Measurements from ENCODE around the gene APOL6. TPM values are rescaled to one million over a fixed set of nuclear protein-coding genes. Genes with fewer than 3 reads are reported as not detected.

Gene APOL6
- total and polyA plus RNA-seq, 2 of the 13 experiments (the other 11 are each of a cell fraction or from before 2014, with no cell fraction given): 5.2 to 7.5 TPM

DNA sequence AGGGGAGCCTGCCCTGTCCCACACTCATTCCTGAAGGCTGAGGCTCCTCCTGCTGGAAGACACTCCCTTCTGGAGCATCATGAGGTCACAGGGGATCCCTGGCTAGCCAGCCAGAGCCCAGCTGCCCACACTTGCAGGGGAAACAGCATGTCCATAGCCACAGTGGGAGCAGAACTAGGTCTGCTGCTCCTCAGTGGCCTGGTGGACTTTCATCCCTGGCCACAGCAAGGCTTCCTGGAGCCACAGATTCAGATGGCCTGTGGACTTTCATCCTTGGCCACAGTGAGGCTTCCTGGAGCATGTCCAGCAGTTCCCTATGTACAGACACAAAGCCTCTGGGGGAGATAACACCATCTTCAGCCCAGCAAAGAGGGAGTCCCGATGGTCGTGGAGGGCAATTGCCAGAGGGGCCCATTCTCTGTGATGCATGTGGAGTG is 5.9 kb upstream of the APOL6 start (continued):
- TF ChIP-seq ZNF510 (CRISPR knock-in tag; IDR thresholded peaks at IDR 0.05; ENCODE audit: low read depth): no peak
- TF ChIP-seq, protein P1, sequence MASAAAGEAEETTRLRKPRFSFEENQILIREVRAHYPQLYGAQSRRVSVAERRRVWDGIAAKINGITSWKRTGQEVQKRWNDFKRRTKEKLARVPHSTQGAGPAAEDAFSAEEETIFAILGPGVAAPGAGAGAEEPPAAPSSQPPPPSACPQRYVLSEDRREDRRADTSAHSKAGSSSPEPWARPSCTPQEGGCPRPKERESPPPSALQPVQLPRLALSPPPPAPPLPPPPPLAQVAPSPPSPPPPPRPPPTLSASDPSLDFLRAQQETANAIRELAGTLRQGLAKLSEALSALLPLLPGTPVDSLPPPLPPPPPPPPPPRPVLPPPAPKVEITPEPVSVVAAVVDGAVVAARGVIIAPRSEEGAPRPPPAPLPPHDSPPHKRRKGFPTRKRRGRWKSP (CRISPR knock-in tag; IDR thresholded peaks at IDR 0.05): no peak
- no peak for TF ChIP-seq ZFP41 (CRISPR knock-in tag; IDR thresholded peaks at IDR 0.05; ENCODE audit: borderline replicate concordance)
- TF ChIP-seq FOXA1 (IDR thresholded peaks at IDR 0.05): no peak
- TF ChIP-seq FOXA1 (CRISPR knock-in tag; IDR thresholded peaks at IDR 0.05): peak; percentile 38
- TF ChIP-seq, protein P2, sequence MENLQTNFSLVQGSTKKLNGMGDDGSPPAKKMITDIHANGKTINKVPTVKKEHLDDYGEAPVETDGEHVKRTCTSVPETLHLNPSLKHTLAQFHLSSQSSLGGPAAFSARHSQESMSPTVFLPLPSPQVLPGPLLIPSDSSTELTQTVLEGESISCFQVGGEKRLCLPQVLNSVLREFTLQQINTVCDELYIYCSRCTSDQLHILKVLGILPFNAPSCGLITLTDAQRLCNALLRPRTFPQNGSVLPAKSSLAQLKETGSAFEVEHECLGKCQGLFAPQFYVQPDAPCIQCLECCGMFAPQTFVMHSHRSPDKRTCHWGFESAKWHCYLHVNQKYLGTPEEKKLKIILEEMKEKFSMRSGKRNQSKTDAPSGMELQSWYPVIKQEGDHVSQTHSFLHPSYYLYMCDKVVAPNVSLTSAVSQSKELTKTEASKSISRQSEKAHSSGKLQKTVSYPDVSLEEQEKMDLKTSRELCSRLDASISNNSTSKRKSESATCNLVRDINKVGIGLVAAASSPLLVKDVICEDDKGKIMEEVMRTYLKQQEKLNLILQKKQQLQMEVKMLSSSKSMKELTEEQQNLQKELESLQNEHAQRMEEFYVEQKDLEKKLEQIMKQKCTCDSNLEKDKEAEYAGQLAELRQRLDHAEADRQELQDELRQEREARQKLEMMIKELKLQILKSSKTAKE (CRISPR knock-in tag; IDR thresholded peaks at IDR 0.05; ENCODE audit: borderline replicate concordance): no peak
- TF ChIP-seq, protein P3, sequence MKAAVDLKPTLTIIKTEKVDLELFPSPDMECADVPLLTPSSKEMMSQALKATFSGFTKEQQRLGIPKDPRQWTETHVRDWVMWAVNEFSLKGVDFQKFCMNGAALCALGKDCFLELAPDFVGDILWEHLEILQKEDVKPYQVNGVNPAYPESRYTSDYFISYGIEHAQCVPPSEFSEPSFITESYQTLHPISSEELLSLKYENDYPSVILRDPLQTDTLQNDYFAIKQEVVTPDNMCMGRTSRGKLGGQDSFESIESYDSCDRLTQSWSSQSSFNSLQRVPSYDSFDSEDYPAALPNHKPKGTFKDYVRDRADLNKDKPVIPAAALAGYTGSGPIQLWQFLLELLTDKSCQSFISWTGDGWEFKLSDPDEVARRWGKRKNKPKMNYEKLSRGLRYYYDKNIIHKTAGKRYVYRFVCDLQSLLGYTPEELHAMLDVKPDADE (CRISPR knock-in tag; IDR thresholded peaks at IDR 0.05): no peak
- TF ChIP-seq ZNF629 (CRISPR knock-in tag; conservative IDR thresholded peaks at IDR 0.05): 0 out of 2 replicates have a peak, but pooled peaks have one; percentile 37
- no peak for TF ChIP-seq SNRNP70 (IDR thresholded peaks at IDR 0.05; ENCODE audit: low read depth, low read length)
- no peak for TF ChIP-seq PHF20 (CRISPR knock-in tag; IDR thresholded peaks at IDR 0.05)
- peak; percentile 27; the same call in 1 of the 2 replicates for TF ChIP-seq CBX5 (CRISPR knock-in tag; IDR thresholded peaks at IDR 0.05; ENCODE audit: borderline replicate concordance)
- TF ChIP-seq FOXA3 (CRISPR knock-in tag; IDR thresholded peaks at IDR 0.05): peak; percentile 60
- 0 out of 2 replicates have a peak, but pooled peaks have one; percentile 47 for TF ChIP-seq RXRA (CRISPR knock-in tag; IDR thresholded peaks at IDR 0.05)
- no peak for TF ChIP-seq ATF1 (CRISPR knock-in tag; IDR thresholded peaks at IDR 0.05)
- TF ChIP-seq ZNF737 (CRISPR knock-in tag; IDR thresholded peaks at IDR 0.05; ENCODE audit: borderline replicate concordance): no peak
- no peak for TF ChIP-seq ZNF670 (CRISPR knock-in tag; IDR thresholded peaks at IDR 0.05; ENCODE audit: borderline replicate concordance)
- TF ChIP-seq RBFOX2 (IDR thresholded peaks at IDR 0.05; ENCODE audit: low read depth, low read length): no peak
- TF ChIP-seq ZBTB38 (CRISPR knock-in tag; IDR thresholded peaks at IDR 0.05): no peak
- TF ChIP-seq, protein P4, sequence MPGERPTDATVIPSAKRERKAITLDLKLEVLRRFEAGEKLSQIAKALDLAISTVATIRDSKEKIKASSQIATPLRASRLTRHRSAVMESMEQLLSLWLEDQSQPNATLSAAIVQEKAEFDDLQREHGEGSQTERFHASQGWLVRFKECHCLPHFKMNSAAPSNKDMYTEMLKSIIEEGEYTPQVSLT (CRISPR knock-in tag; IDR thresholded peaks at IDR 0.05; ENCODE audit: borderline replicate concordance, low read depth): no peak
- no peak for TF ChIP-seq ZSCAN25 (CRISPR knock-in tag; IDR thresholded peaks at IDR 0.05)
- no peak for TF ChIP-seq ZNF432 (CRISPR knock-in tag; IDR thresholded peaks at IDR 0.05; ENCODE audit: borderline replicate concordance)
- TF ChIP-seq, protein P5, sequence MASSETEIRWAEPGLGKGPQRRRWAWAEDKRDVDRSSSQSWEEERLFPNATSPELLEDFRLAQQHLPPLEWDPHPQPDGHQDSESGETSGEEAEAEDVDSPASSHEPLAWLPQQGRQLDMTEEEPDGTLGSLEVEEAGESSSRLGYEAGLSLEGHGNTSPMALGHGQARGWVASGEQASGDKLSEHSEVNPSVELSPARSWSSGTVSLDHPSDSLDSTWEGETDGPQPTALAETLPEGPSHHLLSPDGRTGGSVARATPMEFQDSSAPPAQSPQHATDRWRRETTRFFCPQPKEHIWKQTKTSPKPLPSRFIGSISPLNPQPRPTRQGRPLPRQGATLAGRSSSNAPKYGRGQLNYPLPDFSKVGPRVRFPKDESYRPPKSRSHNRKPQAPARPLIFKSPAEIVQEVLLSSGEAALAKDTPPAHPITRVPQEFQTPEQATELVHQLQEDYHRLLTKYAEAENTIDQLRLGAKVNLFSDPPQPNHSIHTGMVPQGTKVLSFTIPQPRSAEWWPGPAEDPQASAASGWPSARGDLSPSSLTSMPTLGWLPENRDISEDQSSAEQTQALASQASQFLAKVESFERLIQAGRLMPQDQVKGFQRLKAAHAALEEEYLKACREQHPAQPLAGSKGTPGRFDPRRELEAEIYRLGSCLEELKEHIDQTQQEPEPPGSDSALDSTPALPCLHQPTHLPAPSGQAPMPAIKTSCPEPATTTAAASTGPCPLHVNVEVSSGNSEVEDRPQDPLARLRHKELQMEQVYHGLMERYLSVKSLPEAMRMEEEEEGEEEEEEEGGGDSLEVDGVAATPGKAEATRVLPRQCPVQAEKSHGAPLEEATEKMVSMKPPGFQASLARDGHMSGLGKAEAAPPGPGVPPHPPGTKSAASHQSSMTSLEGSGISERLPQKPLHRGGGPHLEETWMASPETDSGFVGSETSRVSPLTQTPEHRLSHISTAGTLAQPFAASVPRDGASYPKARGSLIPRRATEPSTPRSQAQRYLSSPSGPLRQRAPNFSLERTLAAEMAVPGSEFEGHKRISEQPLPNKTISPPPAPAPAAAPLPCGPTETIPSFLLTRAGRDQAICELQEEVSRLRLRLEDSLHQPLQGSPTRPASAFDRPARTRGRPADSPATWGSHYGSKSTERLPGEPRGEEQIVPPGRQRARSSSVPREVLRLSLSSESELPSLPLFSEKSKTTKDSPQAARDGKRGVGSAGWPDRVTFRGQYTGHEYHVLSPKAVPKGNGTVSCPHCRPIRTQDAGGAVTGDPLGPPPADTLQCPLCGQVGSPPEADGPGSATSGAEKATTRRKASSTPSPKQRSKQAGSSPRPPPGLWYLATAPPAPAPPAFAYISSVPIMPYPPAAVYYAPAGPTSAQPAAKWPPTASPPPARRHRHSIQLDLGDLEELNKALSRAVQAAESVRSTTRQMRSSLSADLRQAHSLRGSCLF (CRISPR knock-in tag; IDR thresholded peaks at IDR 0.05; ENCODE audit: borderline replicate concordance): no peak
